GM12874 (cell line): ENCODE measurements around the gene PHF21A.
A peak's percentile ranks its signal among the peaks of the same experiment; 100 is the strongest.

ENCODE experiments used
- CTCF ChIP-seq: IDR thresholded peaks from 2 replicates; pipeline ENCODE4 v1.5.1; 2011; ENCODE audit warnings: low read depth, mild to moderate bottlenecking, control low read depth, low read length, moderate library complexity; ENCODE audit not compliant: insufficient read depth

Gene PHF21A

GRCh38 chr11:46105134-46105628 lies 16.1 kb downstream of the PHF21A start:
- no peak for TF ChIP-seq CTCF

GRCh38 chr11:46102843-46103242 lies 18.4 kb downstream of the PHF21A start:
- no peak for TF ChIP-seq CTCF

GRCh38 chr11:46100670-46101069 lies 20.6 kb downstream of the PHF21A start:
- no peak for TF ChIP-seq CTCF

GRCh38 chr11:46099963-46100316 lies 21.3 kb downstream of the PHF21A start:
- no peak for TF ChIP-seq CTCF

GRCh38 chr11:46090375-46090774 lies 30.9 kb downstream of the PHF21A start:
- no peak for TF ChIP-seq CTCF

GRCh38 chr11:46079662-46080061 lies 41.6 kb downstream of the PHF21A start:
- TF ChIP-seq CTCF = no peak

GRCh38 chr11:46075928-46076327 lies 45.3 kb downstream of the PHF21A start:
- 0 out of 2 replicates have a peak, but pooled peaks have one; percentile 1 for TF ChIP-seq CTCF

- TF ChIP-seq CTCF = no peak
Measured at GRCh38 chr11:46075168-46075567, 46.1 kb downstream of the PHF21A start.
